Tibial nerve (tissue), 4 donors: Measurements from ENCODE around the gene ARHGAP12. TPM values are rescaled to one million over a fixed set of nuclear protein-coding genes. Genes with fewer than 3 reads are reported as not detected.
A peak's percentile ranks its signal among the peaks of the same experiment; 100 is the strongest.

Experiments
- DNase-seq, 2 donors: peaks; one replicate each; pipeline ENCODE4 v3.0.0-alpha.2; 2019; ENCODE audit warnings: low spot score in 2 of 2
- H3K27ac ChIP-seq, 4 donors: fragments of 200-600 bp; sonication (generic) in 3 of 4; one replicate each; pipeline ENCODE4 v1.5.1; 2017 to 2019; ENCODE audit warnings: mild to moderate bottlenecking in 1 of 4
- H3K27me3 ChIP-seq, 2 donors: fragments of 200-600 bp; sonication (generic) in 1 of 2; one replicate each; pipeline versions ENCODE4 v1.5.1 to v1.6.0; 2017 to 2019
- H3K36me3 ChIP-seq, 3 donors: fragments of 200-600 bp; sonication (generic); one replicate each; pipeline ENCODE4 v1.5.1; 2018 to 2019
- H3K4me1 ChIP-seq, 4 donors: fragments of 200-600 bp; sonication (generic) in 3 of 4; one replicate each; pipeline ENCODE4 v1.5.1; 2017 to 2019
- H3K4me3 ChIP-seq, 4 donors: fragments of 200-600 bp; sonication (generic) in 3 of 4; one replicate each; pipeline ENCODE4 v1.5.1; 2017 to 2019; ENCODE audit warnings: mild to moderate bottlenecking in 1 of 4, moderate library complexity in 1 of 4
- H3K9me3 ChIP-seq, 4 donors: fragments of 200-600 bp; sonication (generic) in 3 of 4; one replicate each; pipeline ENCODE4 v1.5.1; 2017 to 2019
- EP300 ChIP-seq, 2 donors: sonication (generic); formaldehyde crosslinking; IDR thresholded peaks; one replicate each; pipeline ENCODE4 v1.6.1; 2017; ENCODE audit warnings: antibody characterized with exemption in 2 of 2, mild to moderate bottlenecking in 1 of 2
- POLR2A ChIP-seq, 2 donors: fragments of 450-650 bp; IDR thresholded peaks; one replicate each; pipeline ENCODE4 v1.6.1; 2017; ENCODE audit warnings: antibody characterized with exemption in 2 of 2, mild to moderate bottlenecking in 2 of 2, moderate library complexity in 2 of 2
- WGBS, 2 donors: methylation state at CpG; one replicate each; pipeline ENCODE4 v1.1.5; 2018; 5-methylcytosine and 5-hydroxymethylcytosine counted together
- total RNA-seq, 4 donors: library from RNA; depleted of rRNA; stranded (reverse); fragments of >200 nt; gene quantifications; one replicate each; pipeline ENCODE4 v1.1.0, GENCODE V29; 2016
- TF ChIP-seq, protein P1 (sequence below), 5 experiments: fragments of 200-600 bp in 3 of 5; fragments of 450-650 bp in 2 of 5; sonication (generic) in 3 of 5; IDR thresholded peaks; one replicate each; pipeline ENCODE4 v1.5.1; 2016 to 2019; ENCODE audit warnings: antibody characterized with exemption in 5 of 5, mild to moderate bottlenecking in 3 of 5, moderate library complexity in 2 of 5

The ARHGAP12 gene
- total RNA-seq, 4 donors from 2014 or later: 38.8 to 65.7 (median 47.7) TPM

DNA sequence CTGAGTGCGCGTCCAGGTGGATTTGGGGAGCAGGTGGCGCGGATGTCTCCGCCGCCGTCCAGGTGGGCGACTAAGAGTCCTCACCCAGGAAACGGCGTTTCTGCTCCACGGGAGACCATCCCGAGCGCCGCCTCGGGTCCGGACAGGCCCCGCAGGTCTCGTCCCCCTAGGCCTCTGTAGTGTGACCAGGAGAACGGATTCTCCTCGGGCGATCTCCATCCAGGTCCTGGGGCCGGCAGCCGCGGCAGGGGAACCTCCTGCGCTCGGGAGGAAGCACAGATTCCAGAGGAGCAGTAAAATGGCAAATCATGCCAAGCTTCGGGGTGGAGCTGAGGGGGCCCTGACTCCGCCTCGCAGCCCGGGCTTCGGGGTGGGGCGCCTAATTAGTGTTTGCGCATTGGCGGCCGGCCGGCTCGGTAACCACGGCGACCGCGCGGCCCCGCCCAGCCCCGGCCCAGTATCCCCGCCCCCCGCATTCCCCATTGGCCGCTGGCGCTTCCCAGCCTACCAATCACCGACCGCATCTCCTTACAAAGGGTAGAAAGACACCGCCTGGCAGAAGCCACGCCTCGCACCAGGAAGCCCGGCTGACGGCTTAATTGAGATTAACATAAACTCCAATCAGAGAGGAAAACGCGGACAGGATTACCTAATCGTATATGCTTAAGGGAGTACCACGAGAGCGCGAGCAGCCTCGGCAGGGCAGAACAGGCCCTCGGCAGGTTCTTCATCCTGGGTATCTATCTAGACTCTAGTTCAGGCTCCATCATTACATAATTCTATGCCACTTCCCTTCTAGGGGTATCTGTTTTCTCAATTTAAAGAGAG is 168.6 kb downstream of the ARHGAP12 start:
- peak; percentile 28 to 97 for TF ChIP-seq EP300 (IDR thresholded peaks at IDR 0.05)
- TF ChIP-seq POLR2A (IDR thresholded peaks at IDR 0.05): peak; percentile 89 to 92
- TF ChIP-seq, protein P1, sequence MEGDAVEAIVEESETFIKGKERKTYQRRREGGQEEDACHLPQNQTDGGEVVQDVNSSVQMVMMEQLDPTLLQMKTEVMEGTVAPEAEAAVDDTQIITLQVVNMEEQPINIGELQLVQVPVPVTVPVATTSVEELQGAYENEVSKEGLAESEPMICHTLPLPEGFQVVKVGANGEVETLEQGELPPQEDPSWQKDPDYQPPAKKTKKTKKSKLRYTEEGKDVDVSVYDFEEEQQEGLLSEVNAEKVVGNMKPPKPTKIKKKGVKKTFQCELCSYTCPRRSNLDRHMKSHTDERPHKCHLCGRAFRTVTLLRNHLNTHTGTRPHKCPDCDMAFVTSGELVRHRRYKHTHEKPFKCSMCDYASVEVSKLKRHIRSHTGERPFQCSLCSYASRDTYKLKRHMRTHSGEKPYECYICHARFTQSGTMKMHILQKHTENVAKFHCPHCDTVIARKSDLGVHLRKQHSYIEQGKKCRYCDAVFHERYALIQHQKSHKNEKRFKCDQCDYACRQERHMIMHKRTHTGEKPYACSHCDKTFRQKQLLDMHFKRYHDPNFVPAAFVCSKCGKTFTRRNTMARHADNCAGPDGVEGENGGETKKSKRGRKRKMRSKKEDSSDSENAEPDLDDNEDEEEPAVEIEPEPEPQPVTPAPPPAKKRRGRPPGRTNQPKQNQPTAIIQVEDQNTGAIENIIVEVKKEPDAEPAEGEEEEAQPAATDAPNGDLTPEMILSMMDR (IDR thresholded peaks at IDR 0.05): peak in 2 of 5 experiments; percentile 18 to 30
- Histone ChIP-seq H3K4me3 (peak overlapping the region; percentile 73 to 91 (median 82)), H3K27me3 (no peaks in the 10 kb centered on the region), H3K27ac (peak overlapping the region; percentile 94 to 99 (median 96)), H3K4me1 (peaks cover 0 to 51% (median 12%) of the 10 kb centered on the region in 4 donors), H3K36me3 (no peaks in the 10 kb centered on the region), H3K9me3 (no peaks in the 10 kb centered on the region)
- peak; percentile 93 to 94 for DNase-seq
- WGBS, 2 donors: 0 to 1% methylated on average over 14 to 50 of the region's 63 CpGs

DNA sequence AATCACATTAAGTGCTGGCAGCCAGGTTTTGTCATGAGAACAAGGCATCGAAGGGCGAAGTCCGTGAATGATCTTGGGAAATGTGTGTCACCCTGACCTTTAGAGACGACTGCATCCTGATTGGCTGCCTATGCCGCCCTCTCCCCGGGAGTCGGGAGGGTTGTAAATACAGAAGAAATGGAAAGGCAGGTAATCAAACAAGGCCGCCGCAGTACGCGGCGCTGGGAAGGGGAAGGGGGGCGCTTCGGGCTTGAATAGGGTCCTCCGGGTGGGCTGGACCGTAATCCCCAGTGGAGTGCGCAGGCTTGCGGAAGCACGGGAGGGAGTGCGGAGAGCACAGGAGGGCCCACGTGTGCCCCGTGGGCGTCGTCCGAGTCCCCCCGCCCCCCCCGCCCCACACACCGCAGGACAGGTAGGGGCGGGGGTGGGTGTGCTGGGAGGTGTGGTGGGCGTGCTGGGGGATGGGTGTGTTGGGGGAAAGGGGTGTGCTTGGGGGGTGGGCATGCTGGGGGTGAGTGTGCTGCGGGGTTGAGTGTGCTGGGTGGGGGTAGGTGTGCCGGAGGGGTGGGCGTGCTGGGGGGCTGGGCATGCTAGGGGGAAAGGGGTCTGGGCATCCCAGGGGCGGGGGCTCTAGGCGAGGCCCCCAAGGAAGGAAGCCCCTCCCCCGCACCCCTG is 169.4 kb downstream of the ARHGAP12 start:
- H3K27ac ChIP-seq: peak overlapping the region; percentile 94 to 99 (median 96)
- peak overlapping the region; percentile 73 to 91 (median 82) for H3K4me3 ChIP-seq
- no peaks in the 10 kb centered on the region for H3K9me3 ChIP-seq
- WGBS, 2 donors: 0 to 4% methylated on average over 23 to 32 of the region's 36 CpGs
- TF ChIP-seq EP300 (IDR thresholded peaks at IDR 0.05): no peak
- no peak for TF ChIP-seq POLR2A (IDR thresholded peaks at IDR 0.05)
- TF ChIP-seq, protein P1 (IDR thresholded peaks at IDR 0.05): no peak
- no peaks in the 10 kb centered on the region for H3K36me3 ChIP-seq
- peak in 1 of 2 donors; percentile 61 for DNase-seq
- H3K4me1 ChIP-seq: peaks cover 0 to 58% (median 12%) of the 10 kb centered on the region in 4 donors
- H3K27me3 ChIP-seq: no peaks in the 10 kb centered on the region

DNA sequence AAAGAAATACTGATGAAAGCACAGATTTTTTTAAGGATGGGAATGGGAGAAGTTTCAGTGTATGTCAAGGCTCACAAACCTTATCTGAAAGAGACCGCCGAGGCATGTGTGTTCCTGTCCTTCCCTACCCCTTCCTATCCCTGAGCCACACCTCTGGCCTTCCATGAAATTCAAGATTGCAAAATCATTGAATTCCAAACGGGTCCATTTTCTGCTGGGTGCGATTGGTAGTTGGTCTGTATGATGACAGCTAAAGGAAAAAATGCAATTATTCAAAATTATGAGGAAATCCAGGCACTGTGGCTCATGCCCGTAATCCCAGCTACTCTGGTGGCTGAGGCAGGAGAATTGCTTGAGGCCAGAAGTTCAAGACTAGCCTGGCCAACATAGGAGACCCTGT is 170.1 kb downstream of the ARHGAP12 start:
- no peak for TF ChIP-seq POLR2A (IDR thresholded peaks at IDR 0.05)
- peak; percentile 22 to 71 for TF ChIP-seq EP300 (IDR thresholded peaks at IDR 0.05)
- TF ChIP-seq, protein P1 (IDR thresholded peaks at IDR 0.05): no peak
- Histone ChIP-seq H3K4me3 (no peak overlapping the region), H3K27ac (peak overlapping the region; percentile 21 to 99 (median 95)), H3K4me1 (peaks cover 0 to 58% (median 12%) of the 10 kb centered on the region in 4 donors), H3K36me3 (no peaks in the 10 kb centered on the region), H3K9me3 (no peaks in the 10 kb centered on the region), H3K27me3 (no peaks in the 10 kb centered on the region)
- DNase-seq: peak in 1 of 2 donors; percentile 35
- 57 to 60% methylated on average over 5 of the region's 5 CpGs for WGBS, 2 donors

DNA sequence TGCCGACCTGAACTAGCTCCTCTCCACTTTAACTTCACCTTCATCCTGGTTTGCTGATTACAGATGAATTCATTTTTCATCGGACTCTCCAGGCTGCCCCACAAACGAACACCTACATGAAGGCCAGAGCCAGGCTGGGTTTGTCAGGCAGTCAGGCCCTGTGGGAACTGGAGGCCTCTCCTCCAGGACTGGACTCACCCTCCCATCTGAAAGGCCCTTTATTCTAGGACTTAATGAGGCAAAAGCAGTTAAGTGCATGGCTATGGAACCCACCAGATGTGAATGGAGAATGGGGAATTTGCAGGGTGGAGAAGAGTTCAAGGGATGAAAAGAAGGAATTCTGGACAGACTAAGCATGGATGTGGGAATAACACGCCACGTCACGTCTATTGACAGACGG is 170.8 kb downstream of the ARHGAP12 start:
- no peaks in the 10 kb centered on the region for H3K36me3 ChIP-seq
- TF ChIP-seq, protein P1 (IDR thresholded peaks at IDR 0.05): no peak
- TF ChIP-seq EP300 (IDR thresholded peaks at IDR 0.05) (no peak), POLR2A (IDR thresholded peaks at IDR 0.05) (no peak)
- peak in 1 of 2 donors; percentile 30 for DNase-seq
- WGBS, 2 donors: 40 to 61% methylated on average over 7 of the region's 7 CpGs
- H3K27me3 ChIP-seq: no peaks in the 10 kb centered on the region
- H3K27ac ChIP-seq: peak overlapping the region in 3 of 4 donors; percentile 21 to 99 (median 94)
- H3K4me1 ChIP-seq: peaks cover 0 to 58% (median 12%) of the 10 kb centered on the region in 4 donors
- no peak overlapping the region for H3K4me3 ChIP-seq
- no peaks in the 10 kb centered on the region for H3K9me3 ChIP-seq
